ENCODE measurements around the gene RPEL1. TPM values are rescaled to one million over a fixed set of nuclear protein-coding genes. Genes with fewer than 3 reads are reported as not detected.

The RPEL1 gene
- total and polyA plus RNA-seq, 2 of the 8 experiments (the other 6 are each of a cell fraction or from before 2014, with no cell fraction given): 0.12 TPM; not detected in 1

DNA sequence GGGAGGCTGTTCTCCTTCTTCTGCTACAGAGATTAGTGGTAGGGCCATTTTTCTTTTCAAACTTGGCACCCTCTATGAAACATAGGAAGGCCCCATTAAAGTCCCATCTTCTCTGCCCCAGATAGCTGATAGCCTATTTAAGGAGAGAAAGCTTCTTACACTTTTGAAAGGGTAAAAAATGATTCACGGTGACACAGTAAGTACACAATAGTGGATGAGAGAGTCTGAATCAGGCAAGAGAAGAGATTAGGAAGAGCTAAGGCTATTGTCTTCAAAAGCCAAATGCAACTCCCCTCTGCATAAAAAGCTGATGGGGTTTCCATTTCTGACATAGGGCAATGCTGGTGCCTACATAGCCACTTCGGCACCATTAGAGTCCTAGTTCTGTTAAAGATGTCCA lies 34.8 kb downstream of the RPEL1 start:
- Histone ChIP-seq H3K4me1 (replicated peaks in 1 of 4; ENCODE audit: control insufficient read depth in 3 of 4, insufficient read depth in 4 of 4, low read length in 3 of 4) (peaks cover 10 to 19% (median 15%) of the 10 kb centered on the region in 4 experiments), H4K5ac (ENCODE audit: insufficient read length, low read depth, low read length) (no peak overlapping the region), H3K18ac (ENCODE audit: extremely low read depth, low read length) (no peak overlapping the region), H3K4ac (replicated peaks; ENCODE audit: insufficient read length, low read depth, low read length) (no peak overlapping the region), H3K79me2 (ENCODE audit: control insufficient read depth in 1 of 2, insufficient read depth in 2 of 2, low read length in 2 of 2) (no peaks in the 10 kb centered on the region), H2BK5ac (ENCODE audit: low read depth, low read length) (no peak overlapping the region), H3K36me3 (ENCODE audit: control insufficient read depth in 2 of 4, insufficient read depth in 4 of 4, low read length in 3 of 4) (no peaks in the 10 kb centered on the region), H2BK120ac (replicated peaks; ENCODE audit: low read depth, low read length) (no peak overlapping the region), H3K14ac (ENCODE audit: insufficient read length) (no peak overlapping the region), H3K4me3 (ENCODE audit: extremely low read depth in 1 of 4, insufficient read depth in 2 of 4, low read depth in 3 of 4, low read length in 4 of 4) (no peak overlapping the region), H3K9ac (replicated peaks in 1 of 4; ENCODE audit: extremely low read depth in 1 of 4, low read depth in 3 of 4, low read length in 3 of 4) (no peak overlapping the region), H3K27me3 (replicated peaks in 1 of 4; ENCODE audit: control insufficient read depth in 3 of 4, extremely low read depth in 1 of 4, insufficient read depth in 3 of 4, low read length in 3 of 4) (peaks cover 17 to 35% (median 33%) of the 10 kb centered on the region in 4 experiments), H3K23me2 (ENCODE audit: low read depth, low read length) (peaks cover 16% of the 10 kb centered on the region), H3K56ac (replicated peaks; ENCODE audit: insufficient read length, low read depth, low read length) (no peak overlapping the region), H3K79me1 (ENCODE audit: low read depth, low read length) (no peaks in the 10 kb centered on the region), H4K20me1 (replicated peaks in 1 of 2; ENCODE audit: control insufficient read depth in 1 of 2, insufficient read depth in 2 of 2, low read length in 2 of 2) (peaks cover 3 to 12% of the 10 kb centered on the region in 2 experiments), H3K23ac (ENCODE audit: insufficient read length) (no peak overlapping the region), H2BK15ac (ENCODE audit: low read length) (no peak overlapping the region), H2BK12ac (ENCODE audit: low read depth, low read length) (no peak overlapping the region), H4K8ac (ENCODE audit: extremely low read depth, insufficient read depth, low read length) (no peak overlapping the region), H3K27ac (ENCODE audit: low read depth, low read length) (no peak overlapping the region), H2BK20ac (ENCODE audit: low read length) (no peak overlapping the region), H2AFZ (ENCODE audit: low read length) (no peak overlapping the region), H2AK5ac (ENCODE audit: low read depth, low read length) (no peak overlapping the region), H3K9me3 (ENCODE audit: insufficient read depth in 2 of 2, low read depth in 1 of 2, low read length in 1 of 2) (no peaks in the 10 kb centered on the region), H3K4me2 (ENCODE audit: insufficient read depth in 1 of 2, low read depth in 2 of 2, low read length in 2 of 2) (no peak overlapping the region), H4K91ac (replicated peaks; ENCODE audit: insufficient read length, low read length) (no peak overlapping the region)
- 91% methylated on average over 2 of the region's 2 CpGs; no CpG with 5 or more reads in 1 of the 2 experiments for WGBS, 2 experiments (ENCODE audit: extremely low coverage in 1 of 2, insufficient coverage in 1 of 2, insufficient read length in 1 of 2, insufficient replicate concordance in 2 of 2, low coverage in 1 of 2, low lambda C conversion rate in 2 of 2, missing lambda C conversion rate in 1 of 2)
- ChIA-PET CTCF (ENCODE audit: partially characterized antibody) (interaction anchor here (0.6 to 2.7 kb wide), 8 partner anchors 13 to 445 kb away, joined by 3 to 7 read pairs (median 5); partner anchors contain the start of gene CNNM2), POLR2A (ENCODE audit: partially characterized antibody) (no interaction called here)
- no peak for TF ChIP-seq JUN (IDR thresholded peaks at IDR 0.05; ENCODE audit: low read depth, low read length)
- TF ChIP-seq GABPA (IDR thresholded peaks at IDR 0.05; ENCODE audit: borderline replicate concordance, insufficient read depth, low read length): no peak
- TF ChIP-seq, protein P1, sequence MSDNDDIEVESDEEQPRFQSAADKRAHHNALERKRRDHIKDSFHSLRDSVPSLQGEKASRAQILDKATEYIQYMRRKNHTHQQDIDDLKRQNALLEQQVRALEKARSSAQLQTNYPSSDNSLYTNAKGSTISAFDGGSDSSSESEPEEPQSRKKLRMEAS (IDR thresholded peaks at IDR 0.05): no peak
- TF ChIP-seq CHD1 (IDR thresholded peaks at IDR 0.05; ENCODE audit: low read depth, low read length): no peak
- TF ChIP-seq CBX8 (IDR thresholded peaks at IDR 0.05; ENCODE audit: borderline replicate concordance, low read depth, low read length): no peak
- no peak for TF ChIP-seq MAFK (IDR thresholded peaks at IDR 0.05; ENCODE audit: low read depth, low read length)
- TF ChIP-seq, protein P2, sequence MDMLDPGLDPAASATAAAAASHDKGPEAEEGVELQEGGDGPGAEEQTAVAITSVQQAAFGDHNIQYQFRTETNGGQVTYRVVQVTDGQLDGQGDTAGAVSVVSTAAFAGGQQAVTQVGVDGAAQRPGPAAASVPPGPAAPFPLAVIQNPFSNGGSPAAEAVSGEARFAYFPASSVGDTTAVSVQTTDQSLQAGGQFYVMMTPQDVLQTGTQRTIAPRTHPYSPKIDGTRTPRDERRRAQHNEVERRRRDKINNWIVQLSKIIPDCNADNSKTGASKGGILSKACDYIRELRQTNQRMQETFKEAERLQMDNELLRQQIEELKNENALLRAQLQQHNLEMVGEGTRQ (IDR thresholded peaks at IDR 0.05; ENCODE audit: low read length): no peak
- TF ChIP-seq NANOG (IDR thresholded peaks at IDR 0.05; ENCODE audit: insufficient read depth, low read depth, low read length, poor library complexity, severe bottlenecking): no peak
- FAIRE-seq (no peak), DNase-seq (ENCODE audit: low read depth in 1 of 2, low spot score in 2 of 2) (no peak)
